Measurements from ENCODE around the gene ATP13A1. TPM values are rescaled to one million over a fixed set of nuclear protein-coding genes. Genes with fewer than 3 reads are reported as not detected.

The ATP13A1 gene
- total and polyA plus RNA-seq, 3 experiments from 2014 or later, result 41.7 to 93.6 (median 92.1) TPM

- Histone ChIP-seq H3K27me3 (ENCODE audit: insufficient read depth, low read length, poor library complexity, severe bottlenecking) (no peaks in the 10 kb centered on the region), H3K4me3 (ENCODE audit: low read length) (no peak overlapping the region), H3K4me1 (ENCODE audit: insufficient read depth, low read length) (peaks cover 16% of the 10 kb centered on the region), H3K27ac (ENCODE audit: low read depth, low read length) (no peak overlapping the region), H3K36me3 (ENCODE audit: insufficient read depth, low read length) (peaks cover 43% of the 10 kb centered on the region), H3K9me3 (ENCODE audit: low read length) (no peaks in the 10 kb centered on the region)
- Mint-ChIP-seq H3K9me3 (peaks cover 0 to 1% (median 0%) of the 10 kb centered on the region in 5 donors), H3K36me3 (peaks cover 11 to 83% (median 15%) of the 10 kb centered on the region in 3 donors), H3K4me3 (no peak overlapping the region), H3K27ac (peak overlapping the region in 2 of 8 donors; percentile 63 to 66), H3K27me3 (no peaks in the 10 kb centered on the region), H3K4me1 (peaks cover 20 to 35% (median 26%) of the 10 kb centered on the region in 3 donors)
- ChIA-PET CTCF (no interaction called here), POLR2A (no interaction called here)
- no peak for DNase-seq
Measured at GRCh38 chr19:19637523-19638251, 25.8 kb downstream of the ATP13A1 start.

- peaks cover 14 to 29% (median 21%) of the 10 kb centered on the region in 3 donors for H3K4me1 Mint-ChIP-seq
- ChIA-PET CTCF (no interaction called here), POLR2A (no interaction called here)
- peaks cover 11% of the 10 kb centered on the region for H3K4me1 ChIP-seq (ENCODE audit: insufficient read depth, low read length)
- H3K27me3 Mint-ChIP-seq, result no peaks in the 10 kb centered on the region
- no peaks in the 10 kb centered on the region for H3K27me3 ChIP-seq (ENCODE audit: insufficient read depth, low read length, poor library complexity, severe bottlenecking)
- H3K27ac ChIP-seq (ENCODE audit: low read depth, low read length), result no peak overlapping the region
- H3K9me3 ChIP-seq (ENCODE audit: low read length), result no peaks in the 10 kb centered on the region
- H3K9me3 Mint-ChIP-seq, result peaks cover 0 to 1% (median 0%) of the 10 kb centered on the region in 5 donors
- peak overlapping the region in 1 of 8 donors; percentile 50 for H3K27ac Mint-ChIP-seq
- peaks cover 42% of the 10 kb centered on the region for H3K36me3 ChIP-seq (ENCODE audit: insufficient read depth, low read length)
- H3K36me3 Mint-ChIP-seq, result peaks cover 13 to 83% (median 15%) of the 10 kb centered on the region in 3 donors
- H3K4me3 Mint-ChIP-seq, result no peak overlapping the region
- H3K4me3 ChIP-seq (ENCODE audit: low read length), result no peak overlapping the region
- DNase-seq, result no peak
Measured at GRCh38 chr19:19637186-19637522, 26.3 kb downstream of the ATP13A1 start.

DNA sequence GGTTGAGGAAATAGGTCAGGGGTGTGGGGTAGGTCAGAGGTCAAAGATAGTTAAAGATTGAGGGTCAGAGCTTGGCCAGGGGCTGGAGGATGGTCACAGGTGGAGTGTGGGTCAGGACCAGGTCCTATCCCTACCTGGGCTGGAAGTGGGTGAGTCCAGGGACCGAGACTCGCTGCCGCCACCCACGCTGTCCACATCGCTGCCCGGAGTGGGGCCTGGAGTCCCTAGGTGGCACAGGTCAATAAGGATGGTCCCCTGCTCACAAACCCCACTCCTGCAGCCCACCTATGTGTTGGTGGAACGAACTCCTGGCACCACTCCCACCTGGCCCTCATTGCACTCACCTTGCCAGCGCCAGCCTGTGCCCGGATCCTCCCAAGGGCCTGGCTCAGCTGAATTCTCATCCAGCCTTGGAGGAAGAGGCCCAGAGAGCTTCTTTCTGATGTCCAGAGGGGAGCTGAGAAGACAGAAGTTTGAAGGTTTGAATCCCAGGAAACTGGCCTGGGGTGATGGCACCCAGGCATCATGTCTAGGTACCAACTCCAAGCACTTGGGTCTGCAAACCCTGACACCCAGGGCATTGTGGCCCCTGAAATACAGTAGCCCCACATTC is 26.8 kb downstream of the ATP13A1 start:
- CTCF ChIA-PET, result no interaction called here
- H3K27ac ChIP-seq (ENCODE audit: low read depth, low read length), result no peak overlapping the region
- no peak for DNase-seq
- no peak overlapping the region for H3K4me3 ChIP-seq (ENCODE audit: low read length)
- Mint-ChIP-seq H3K9me3 (peaks cover 0 to 1% (median 0%) of the 10 kb centered on the region in 5 donors), H3K4me1 (peaks cover 11 to 26% (median 16%) of the 10 kb centered on the region in 3 donors), H3K4me3 (no peak overlapping the region), H3K27me3 (no peaks in the 10 kb centered on the region), H3K27ac (peak overlapping the region in 2 of 8 donors; percentile 57 to 94), H3K36me3 (peaks cover 13 to 80% (median 15%) of the 10 kb centered on the region in 3 donors)
- H3K36me3 ChIP-seq (ENCODE audit: insufficient read depth, low read length), result peaks cover 38% of the 10 kb centered on the region
- H3K9me3 ChIP-seq (ENCODE audit: low read length), result no peaks in the 10 kb centered on the region
- H3K4me1 ChIP-seq (ENCODE audit: insufficient read depth, low read length), result peaks cover 7% of the 10 kb centered on the region
- POLR2A ChIA-PET, result no interaction called here
- no peaks in the 10 kb centered on the region for H3K27me3 ChIP-seq (ENCODE audit: insufficient read depth, low read length, poor library complexity, severe bottlenecking)

DNA sequence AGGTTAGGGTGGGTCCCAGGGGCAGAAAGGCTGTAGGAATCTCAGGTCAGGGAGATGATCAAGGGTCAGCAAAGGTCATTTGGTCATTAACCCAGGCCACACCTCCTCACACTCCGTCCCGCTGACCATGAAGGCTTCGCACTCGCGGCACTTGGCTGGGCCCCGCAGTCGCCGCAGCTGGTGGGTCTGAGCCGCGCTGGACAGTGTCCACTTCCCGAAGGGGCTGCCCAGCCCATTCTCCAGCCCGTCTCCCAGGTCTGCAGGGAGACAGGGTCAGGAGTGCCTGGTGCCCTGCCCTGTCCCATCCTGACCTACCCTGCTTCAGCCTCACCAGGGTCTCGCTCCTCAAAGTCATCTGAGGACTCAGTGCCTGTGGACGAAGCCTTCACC is 28.2 kb downstream of the ATP13A1 start:
- peaks cover 4% of the 10 kb centered on the region for H3K4me1 ChIP-seq (ENCODE audit: insufficient read depth, low read length)
- H3K27ac Mint-ChIP-seq, result peak overlapping the region in 4 of 8 donors; percentile 38 to 71 (median 66)
- no peaks in the 10 kb centered on the region for H3K27me3 ChIP-seq (ENCODE audit: insufficient read depth, low read length, poor library complexity, severe bottlenecking)
- H3K36me3 Mint-ChIP-seq, result peaks cover 13 to 81% (median 15%) of the 10 kb centered on the region in 3 donors
- no peaks in the 10 kb centered on the region for H3K27me3 Mint-ChIP-seq
- H3K36me3 ChIP-seq (ENCODE audit: insufficient read depth, low read length), result peaks cover 31% of the 10 kb centered on the region
- CTCF ChIA-PET, result no interaction called here
- H3K4me3 Mint-ChIP-seq, result peak overlapping the region in 1 of 7 donors; percentile 34
- POLR2A ChIA-PET, result no interaction called here
- no peaks in the 10 kb centered on the region for H3K9me3 ChIP-seq (ENCODE audit: low read length)
- peaks cover 11 to 26% (median 13%) of the 10 kb centered on the region in 3 donors for H3K4me1 Mint-ChIP-seq
- no peak overlapping the region for H3K4me3 ChIP-seq (ENCODE audit: low read length)
- H3K9me3 Mint-ChIP-seq, result peaks cover 0 to 1% (median 0%) of the 10 kb centered on the region in 5 donors
- no peak overlapping the region for H3K27ac ChIP-seq (ENCODE audit: low read depth, low read length)
- DNase-seq, result no peak

- H3K36me3 ChIP-seq (ENCODE audit: insufficient read depth, low read length), result peaks cover 25% of the 10 kb centered on the region
- peaks cover 13 to 77% (median 15%) of the 10 kb centered on the region in 3 donors for H3K36me3 Mint-ChIP-seq
- H3K27me3 Mint-ChIP-seq, result no peaks in the 10 kb centered on the region
- CTCF ChIA-PET, result no interaction called here
- POLR2A ChIA-PET, result interaction anchor here (0.8 kb wide), 1 partner anchor 30 kb away, joined by 3 read pairs; no protein-coding TSS in a partner anchor
- H3K27ac Mint-ChIP-seq, result peak overlapping the region in 5 of 8 donors; percentile 44 to 78 (median 66)
- H3K9me3 ChIP-seq (ENCODE audit: low read length), result no peaks in the 10 kb centered on the region
- no peaks in the 10 kb centered on the region for H3K27me3 ChIP-seq (ENCODE audit: insufficient read depth, low read length, poor library complexity, severe bottlenecking)
- H3K9me3 Mint-ChIP-seq, result peaks cover 0 to 1% (median 0%) of the 10 kb centered on the region in 5 donors
- H3K4me3 ChIP-seq (ENCODE audit: low read length), result no peak overlapping the region
- H3K27ac ChIP-seq (ENCODE audit: low read depth, low read length), result no peak overlapping the region
- DNase-seq, result no peak
- peaks cover 11 to 20% (median 13%) of the 10 kb centered on the region in 3 donors for H3K4me1 Mint-ChIP-seq
- H3K4me1 ChIP-seq (ENCODE audit: insufficient read depth, low read length), result peaks cover 4% of the 10 kb centered on the region
- no peak overlapping the region for H3K4me3 Mint-ChIP-seq
Measured at GRCh38 chr19:19634516-19635312, 28.8 kb downstream of the ATP13A1 start.

DNA sequence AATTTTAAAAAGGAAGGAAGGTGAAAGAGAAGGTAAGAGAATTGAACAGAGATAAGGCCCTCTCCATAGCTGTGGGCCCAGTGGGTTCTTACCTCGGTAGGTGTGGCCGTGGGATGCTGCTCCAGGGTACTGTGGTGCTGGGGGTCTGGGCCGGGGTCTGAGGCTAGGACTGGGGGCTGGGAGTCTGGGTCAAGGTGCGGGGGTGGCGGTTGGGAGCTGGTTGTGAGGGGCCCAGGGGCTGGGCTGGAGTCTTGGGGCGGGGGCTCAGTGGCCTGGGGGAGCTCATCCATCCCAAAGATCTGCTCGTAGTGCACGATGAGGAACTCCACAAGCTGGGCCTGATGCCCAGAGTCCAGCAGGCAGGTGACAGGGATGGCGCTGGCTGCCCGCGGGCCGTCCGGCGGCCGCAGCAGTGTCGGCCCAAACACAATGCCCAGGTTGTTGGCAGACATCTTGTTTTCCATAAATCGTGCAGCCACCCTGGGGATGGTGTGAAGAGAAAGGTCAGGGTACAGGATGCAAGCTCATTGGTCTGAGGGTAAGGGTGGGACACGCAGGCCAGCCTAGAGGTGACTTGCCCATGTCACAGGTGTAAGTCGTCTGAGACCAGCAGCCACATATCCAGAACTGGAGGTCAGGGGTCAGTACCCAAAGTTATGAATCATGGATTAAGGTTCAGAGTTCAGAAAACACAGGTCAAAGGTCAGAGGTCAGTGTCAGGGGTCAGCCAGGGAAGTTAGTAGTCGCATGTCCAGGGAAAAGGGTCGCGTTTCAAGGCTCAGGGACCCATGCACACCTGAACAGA is 29.6 kb downstream of the ATP13A1 start:
- ChIA-PET POLR2A (interaction anchor here (0.8 kb wide), 1 partner anchor 30 kb away, joined by 3 read pairs; no protein-coding TSS in a partner anchor), CTCF (no interaction called here)
- no peak overlapping the region for H3K27ac ChIP-seq (ENCODE audit: low read depth, low read length)
- H3K4me1 Mint-ChIP-seq, result peaks cover 11 to 20% (median 13%) of the 10 kb centered on the region in 3 donors
- no peaks in the 10 kb centered on the region for H3K27me3 ChIP-seq (ENCODE audit: insufficient read depth, low read length, poor library complexity, severe bottlenecking)
- no peak overlapping the region for H3K4me3 Mint-ChIP-seq
- no peaks in the 10 kb centered on the region for H3K9me3 ChIP-seq (ENCODE audit: low read length)
- H3K27ac Mint-ChIP-seq, result peak overlapping the region in 7 of 8 donors; percentile 6 to 85 (median 70)
- no peak for DNase-seq
- H3K36me3 Mint-ChIP-seq, result peaks cover 13 to 73% (median 15%) of the 10 kb centered on the region in 3 donors
- H3K36me3 ChIP-seq (ENCODE audit: insufficient read depth, low read length), result peaks cover 25% of the 10 kb centered on the region
- H3K27me3 Mint-ChIP-seq, result no peaks in the 10 kb centered on the region
- no peak overlapping the region for H3K4me3 ChIP-seq (ENCODE audit: low read length)
- peaks cover 0 to 1% (median 0%) of the 10 kb centered on the region in 5 donors for H3K9me3 Mint-ChIP-seq
- peaks cover 4% of the 10 kb centered on the region for H3K4me1 ChIP-seq (ENCODE audit: insufficient read depth, low read length)

- Mint-ChIP-seq H3K27me3 (no peaks in the 10 kb centered on the region), H3K36me3 (peaks cover 11 to 71% (median 13%) of the 10 kb centered on the region in 3 donors), H3K4me3 (peak overlapping the region in 1 of 7 donors; percentile 11), H3K27ac (peak overlapping the region in 5 of 8 donors; percentile 5 to 79 (median 51)), H3K4me1 (peaks cover 13 to 24% (median 13%) of the 10 kb centered on the region in 3 donors), H3K9me3 (peaks cover 0 to 1% (median 0%) of the 10 kb centered on the region in 5 donors)
- H3K4me3 ChIP-seq (ENCODE audit: low read length), result no peak overlapping the region
- DNase-seq, result no peak
- H3K4me1 ChIP-seq (ENCODE audit: insufficient read depth, low read length), result peaks cover 4% of the 10 kb centered on the region
- ChIA-PET CTCF (interaction anchor here (1.2 kb wide), 1 partner anchor 100 kb away, joined by 3 read pairs; no protein-coding TSS in a partner anchor), POLR2A (no interaction called here)
- H3K9me3 ChIP-seq (ENCODE audit: low read length), result no peaks in the 10 kb centered on the region
- peaks cover 25% of the 10 kb centered on the region for H3K36me3 ChIP-seq (ENCODE audit: insufficient read depth, low read length)
- no peaks in the 10 kb centered on the region for H3K27me3 ChIP-seq (ENCODE audit: insufficient read depth, low read length, poor library complexity, severe bottlenecking)
- H3K27ac ChIP-seq (ENCODE audit: low read depth, low read length), result no peak overlapping the region
Measured at GRCh38 chr19:19632661-19633060, 30.8 kb downstream of the ATP13A1 start.
